SK-N-SH (cell line): ENCODE results near the gene FECH.

Source experiments
- CHD2 ChIP-seq: fragments of 150-350 bp; IDR thresholded peaks from 2 replicates; pipeline ENCODE4 v1.6.1; 2018; ENCODE audit warnings: low read length; ENCODE audit not compliant: partially characterized antibody
- EP300 ChIP-seq, 2 experiments: IDR thresholded peaks; 2 replicates each; pipeline versions ENCODE4 v1.4.0 to v1.6.1; 2012; ENCODE audit warnings: borderline replicate concordance in 1 of 2, low read depth in 1 of 2, low read length in 1 of 2
- FOXJ3 ChIP-seq: sonication (generic); formaldehyde crosslinking; IDR thresholded peaks from 2 replicates; pipeline ENCODE4 v1.5.1; 2020; ENCODE audit warnings: mild to moderate bottlenecking, missing genetic modification reagents
- NFIC ChIP-seq: IDR thresholded peaks from 2 replicates; pipeline ENCODE4 v1.4.0; 2012; ENCODE audit warnings: borderline replicate concordance
- POLR2AphosphoS5 ChIP-seq: IDR thresholded peaks from 2 replicates; pipeline ENCODE4 v1.6.1; 2012; ENCODE audit warnings: low read depth, low read length
- RFX5 ChIP-seq: IDR thresholded peaks from 2 replicates; pipeline ENCODE4 v1.6.1; 2012; ENCODE audit warnings: mild to moderate bottlenecking, improper control_type of control experiment, low read length
- TAF1 ChIP-seq: IDR thresholded peaks from 2 replicates; pipeline ENCODE4 v1.6.1; 2012; ENCODE audit warnings: low read depth, mild to moderate bottlenecking, low read length, moderate library complexity, borderline replicate concordance
- TF ChIP-seq, protein P1 (sequence below): fragments of 200-600 bp; sonication (generic); IDR thresholded peaks from 2 replicates; pipeline ENCODE4 v1.6.1; 2017; ENCODE audit warnings: antibody characterized with exemption, mild to moderate bottlenecking, moderate library complexity

DNA sequence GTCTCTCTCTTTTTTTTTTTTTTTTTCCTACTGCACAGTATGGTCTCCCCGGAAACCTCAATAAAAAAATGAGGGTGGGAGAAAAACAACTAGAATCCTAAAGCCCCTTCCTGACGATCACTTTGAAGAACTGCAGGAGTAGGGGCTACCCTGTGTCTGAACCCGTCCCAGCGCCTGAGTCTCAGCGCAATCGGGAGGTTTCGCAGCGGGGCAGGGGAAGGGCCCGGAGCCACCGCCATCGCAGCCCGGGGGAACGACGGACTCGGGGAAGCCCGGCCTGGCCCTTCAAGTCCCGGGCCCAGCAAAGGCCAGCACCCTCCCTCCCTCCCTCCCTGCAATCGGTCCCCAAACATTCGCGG is 34.7 kb upstream of the FECH start:
- TF ChIP-seq, protein P1, sequence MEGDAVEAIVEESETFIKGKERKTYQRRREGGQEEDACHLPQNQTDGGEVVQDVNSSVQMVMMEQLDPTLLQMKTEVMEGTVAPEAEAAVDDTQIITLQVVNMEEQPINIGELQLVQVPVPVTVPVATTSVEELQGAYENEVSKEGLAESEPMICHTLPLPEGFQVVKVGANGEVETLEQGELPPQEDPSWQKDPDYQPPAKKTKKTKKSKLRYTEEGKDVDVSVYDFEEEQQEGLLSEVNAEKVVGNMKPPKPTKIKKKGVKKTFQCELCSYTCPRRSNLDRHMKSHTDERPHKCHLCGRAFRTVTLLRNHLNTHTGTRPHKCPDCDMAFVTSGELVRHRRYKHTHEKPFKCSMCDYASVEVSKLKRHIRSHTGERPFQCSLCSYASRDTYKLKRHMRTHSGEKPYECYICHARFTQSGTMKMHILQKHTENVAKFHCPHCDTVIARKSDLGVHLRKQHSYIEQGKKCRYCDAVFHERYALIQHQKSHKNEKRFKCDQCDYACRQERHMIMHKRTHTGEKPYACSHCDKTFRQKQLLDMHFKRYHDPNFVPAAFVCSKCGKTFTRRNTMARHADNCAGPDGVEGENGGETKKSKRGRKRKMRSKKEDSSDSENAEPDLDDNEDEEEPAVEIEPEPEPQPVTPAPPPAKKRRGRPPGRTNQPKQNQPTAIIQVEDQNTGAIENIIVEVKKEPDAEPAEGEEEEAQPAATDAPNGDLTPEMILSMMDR, result no peak
- TF ChIP-seq NFIC, result no peak
- TF ChIP-seq RFX5, result no peak
- no peak for TF ChIP-seq POLR2AphosphoS5
- no peak for TF ChIP-seq EP300 (IDR thresholded peaks at IDR 0.05; ENCODE audit: borderline replicate concordance in 1 of 2, low read depth in 1 of 2, low read length in 1 of 2)
- no peak for TF ChIP-seq FOXJ3 (CRISPR knock-in tag)
- no peak for TF ChIP-seq CHD2
- TF ChIP-seq TAF1, result no peak
